GM12892 (cell line): ENCODE measurements around the gene ZNF585A.

Experiments used
- POLR2A ChIP-seq: IDR thresholded peaks from 2 replicates; pipeline ENCODE4 v1.6.1; 2011; ENCODE audit warnings: low read depth, low read length, control low read depth
- POLR2AphosphoS5 ChIP-seq: IDR thresholded peaks from 2 replicates; pipeline ENCODE4 v1.6.1; 2011; ENCODE audit warnings: low read depth, low read length, control low read depth

DNA sequence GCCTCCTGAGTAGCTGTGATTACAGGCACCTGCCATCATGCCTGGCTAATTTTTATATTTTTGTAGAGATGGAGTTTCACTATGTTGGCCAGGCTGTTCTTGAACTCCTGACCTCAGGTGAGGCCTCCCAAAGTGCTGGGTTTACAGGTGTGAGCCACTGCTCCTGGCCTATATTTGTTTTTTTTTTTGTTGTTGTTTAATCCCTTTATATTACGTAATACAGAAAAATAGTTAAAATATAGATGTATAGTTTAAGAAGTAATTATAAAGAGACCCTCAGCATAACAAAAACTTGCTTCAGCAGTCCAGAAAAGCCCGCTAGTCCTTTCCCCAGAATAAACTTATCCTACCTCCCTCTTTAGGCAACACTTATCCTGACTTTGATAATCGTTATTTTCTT lies 47.9 kb upstream of the ZNF585A start:
- TF ChIP-seq POLR2AphosphoS5, result no peak
- TF ChIP-seq POLR2A, result no peak
